Measurements from ENCODE around the gene SEPTIN2.
"Not testable (repeated sequence)": the region's sequence is repeated elsewhere in the genome, so short reads cannot be mapped to it uniquely, and the experiment has no call there.

SEPTIN2 gene

GRCh38 chr2:241318830-241319229, 3.1 kb downstream of the SEPTIN2 start:
- peaks cover 66% of the 10 kb centered on the region for H3K4me1 Mint-ChIP-seq
- H3K9me3 Mint-ChIP-seq, H3K27ac Mint-ChIP-seq, H3K27me3 Mint-ChIP-seq: not testable (repeated sequence)
- peaks cover 15% of the 10 kb centered on the region for H3K36me3 Mint-ChIP-seq
- H3K4me3 Mint-ChIP-seq = peak overlapping the region; percentile 54

- H3K36me3 Mint-ChIP-seq = peaks cover 16% of the 10 kb centered on the region
- no peak overlapping the region for H3K27ac Mint-ChIP-seq
- no peaks in the 10 kb centered on the region for H3K27me3 Mint-ChIP-seq
- no peaks in the 10 kb centered on the region for H3K9me3 Mint-ChIP-seq
- peak overlapping the region; percentile 20 for H3K4me3 Mint-ChIP-seq
- H3K4me1 Mint-ChIP-seq = peaks cover 72% of the 10 kb centered on the region
Observed at GRCh38 chr2:241320394-241320793, 4.7 kb downstream of the SEPTIN2 start.

- Mint-ChIP-seq H3K27me3 (no peaks in the 10 kb centered on the region), H3K36me3 (peaks cover 16% of the 10 kb centered on the region), H3K9me3 (no peaks in the 10 kb centered on the region), H3K4me3 (peak overlapping the region; percentile 52), H3K4me1 (peaks cover 72% of the 10 kb centered on the region), H3K27ac (peak overlapping the region; percentile 71)
Observed at GRCh38 chr2:241321033-241321432, 5.3 kb downstream of the SEPTIN2 start.

GRCh38 chr2:241321886-241322285, 6.2 kb downstream of the SEPTIN2 start:
- H3K36me3 Mint-ChIP-seq = peaks cover 16% of the 10 kb centered on the region
- H3K27me3 Mint-ChIP-seq = no peaks in the 10 kb centered on the region
- no peaks in the 10 kb centered on the region for H3K9me3 Mint-ChIP-seq
- no peak overlapping the region for H3K27ac Mint-ChIP-seq
- H3K4me3 Mint-ChIP-seq = no peak overlapping the region
- H3K4me1 Mint-ChIP-seq = peaks cover 71% of the 10 kb centered on the region

- Mint-ChIP-seq H3K4me3 (no peak overlapping the region), H3K4me1 (peaks cover 55% of the 10 kb centered on the region), H3K27me3 (no peaks in the 10 kb centered on the region), H3K27ac (no peak overlapping the region), H3K9me3 (no peaks in the 10 kb centered on the region), H3K36me3 (peaks cover 21% of the 10 kb centered on the region)
Observed at GRCh38 chr2:241323778-241324177, 8.1 kb downstream of the SEPTIN2 start.

GRCh38 chr2:241324775-241325174, 9.1 kb downstream of the SEPTIN2 start:
- Mint-ChIP-seq H3K36me3 (peaks cover 21% of the 10 kb centered on the region), H3K27me3 (no peaks in the 10 kb centered on the region), H3K4me1 (peaks cover 47% of the 10 kb centered on the region), H3K4me3 (no peak overlapping the region), H3K9me3 (no peaks in the 10 kb centered on the region), H3K27ac (no peak overlapping the region)

- H3K36me3 Mint-ChIP-seq = peaks cover 21% of the 10 kb centered on the region
- H3K27me3 Mint-ChIP-seq = no peaks in the 10 kb centered on the region
- H3K4me1 Mint-ChIP-seq = peaks cover 42% of the 10 kb centered on the region
- no peak overlapping the region for H3K4me3 Mint-ChIP-seq
- no peaks in the 10 kb centered on the region for H3K9me3 Mint-ChIP-seq
- H3K27ac Mint-ChIP-seq = no peak overlapping the region
Observed at GRCh38 chr2:241325257-241325656, 9.5 kb downstream of the SEPTIN2 start.

- Mint-ChIP-seq H3K27me3 (no peaks in the 10 kb centered on the region), H3K36me3 (peaks cover 13% of the 10 kb centered on the region)
Observed at GRCh38 chr2:241329669-241330615, 14.2 kb downstream of the SEPTIN2 start.

GRCh38 chr2:241330616-241330981, 14.9 kb downstream of the SEPTIN2 start:
- H3K4me1 Mint-ChIP-seq = peaks cover 24% of the 10 kb centered on the region
- H3K4me3 Mint-ChIP-seq = no peak overlapping the region
- peaks cover 12% of the 10 kb centered on the region for H3K36me3 Mint-ChIP-seq
- no peaks in the 10 kb centered on the region for H3K9me3 Mint-ChIP-seq
- H3K27ac Mint-ChIP-seq = no peak overlapping the region
- H3K27me3 Mint-ChIP-seq = no peaks in the 10 kb centered on the region

More at GRCh38 chr2:241329669-241330615, 14.2 kb downstream of the SEPTIN2 start:
- Mint-ChIP-seq H3K4me1 (peaks cover 27% of the 10 kb centered on the region), H3K27ac (no peak overlapping the region), H3K9me3 (no peaks in the 10 kb centered on the region), H3K4me3 (no peak overlapping the region)

GRCh38 chr2:241334813-241335212, 19.1 kb downstream of the SEPTIN2 start:
- Mint-ChIP-seq H3K4me1 (peaks cover 36% of the 10 kb centered on the region), H3K27me3 (no peaks in the 10 kb centered on the region), H3K4me3 (no peak overlapping the region), H3K27ac (no peak overlapping the region), H3K9me3 (no peaks in the 10 kb centered on the region), H3K36me3 (peaks cover 11% of the 10 kb centered on the region)

GRCh38 chr2:241339839-241340630, 24.3 kb downstream of the SEPTIN2 start:
- Mint-ChIP-seq H3K4me1 (peaks cover 36% of the 10 kb centered on the region), H3K9me3 (no peaks in the 10 kb centered on the region), H3K27ac (peak overlapping the region; percentile 71), H3K4me3 (no peak overlapping the region), H3K36me3 (peaks cover 13% of the 10 kb centered on the region), H3K27me3 (no peaks in the 10 kb centered on the region)

GRCh38 chr2:241340631-241341163, 25.0 kb downstream of the SEPTIN2 start:
- Mint-ChIP-seq H3K36me3 (peaks cover 14% of the 10 kb centered on the region), H3K4me3 (no peak overlapping the region), H3K9me3 (no peaks in the 10 kb centered on the region), H3K27ac (peak overlapping the region; percentile 71), H3K4me1 (peaks cover 34% of the 10 kb centered on the region), H3K27me3 (no peaks in the 10 kb centered on the region)

- H3K27ac Mint-ChIP-seq = no peak overlapping the region
- peaks cover 9% of the 10 kb centered on the region for H3K36me3 Mint-ChIP-seq
- no peak overlapping the region for H3K4me3 Mint-ChIP-seq
- H3K4me1 Mint-ChIP-seq = peaks cover 17% of the 10 kb centered on the region
- H3K9me3 Mint-ChIP-seq = no peaks in the 10 kb centered on the region
- H3K27me3 Mint-ChIP-seq = no peaks in the 10 kb centered on the region
Observed at GRCh38 chr2:241344925-241345651, 29.4 kb downstream of the SEPTIN2 start.

GRCh38 chr2:241349941-241350340, 34.2 kb downstream of the SEPTIN2 start:
- no peaks in the 10 kb centered on the region for H3K4me1 Mint-ChIP-seq
- H3K36me3 Mint-ChIP-seq = peaks cover 11% of the 10 kb centered on the region
- no peaks in the 10 kb centered on the region for H3K27me3 Mint-ChIP-seq
- H3K4me3 Mint-ChIP-seq = no peak overlapping the region
- H3K9me3 Mint-ChIP-seq = no peaks in the 10 kb centered on the region
- peak overlapping the region; percentile 59 for H3K27ac Mint-ChIP-seq

GRCh38 chr2:241350530-241350877, 34.8 kb downstream of the SEPTIN2 start:
- H3K4me1 Mint-ChIP-seq = no peaks in the 10 kb centered on the region
- H3K9me3 Mint-ChIP-seq = no peaks in the 10 kb centered on the region
- no peak overlapping the region for H3K4me3 Mint-ChIP-seq
- no peak overlapping the region for H3K27ac Mint-ChIP-seq
- H3K36me3 Mint-ChIP-seq = peaks cover 11% of the 10 kb centered on the region
- no peaks in the 10 kb centered on the region for H3K27me3 Mint-ChIP-seq
